HG03045 (cell line): ENCODE results near the gene HACD2.
"Not testable (repeated sequence)": the region's sequence is repeated elsewhere in the genome, so short reads cannot be mapped to it uniquely, and the experiment has no call there.

Experiments used
- ATAC-seq: cut with Tn5 transposase; IDR thresholded peaks from one replicate; pipeline ENCODE4 v1.9.1; 2021; ENCODE audit warnings: mild to moderate bottlenecking, moderate library complexity; ENCODE audit not compliant: unreplicated experiment

Gene HACD2

GRCh38 chr3:123487063-123487462 lies 97.8 kb downstream of the HACD2 start:
- not testable (repeated sequence) for ATAC-seq

GRCh38 chr3:123486460-123486859 lies 98.4 kb downstream of the HACD2 start:
- ATAC-seq = no peak

- ATAC-seq = no peak
Observed at GRCh38 chr3:123485551-123485950, 99.3 kb downstream of the HACD2 start.

GRCh38 chr3:123483146-123483545 lies 101.7 kb downstream of the HACD2 start:
- no peak for ATAC-seq

GRCh38 chr3:123481722-123482457 lies 103.0 kb downstream of the HACD2 start:
- ATAC-seq = no peak

- no peak for ATAC-seq
Observed at GRCh38 chr3:123481071-123481470, 103.8 kb downstream of the HACD2 start.

GRCh38 chr3:123480428-123480827 lies 104.4 kb downstream of the HACD2 start:
- ATAC-seq = no peak

GRCh38 chr3:123479891-123480290 lies 105.0 kb downstream of the HACD2 start:
- ATAC-seq = no peak

- no peak for ATAC-seq
Observed at GRCh38 chr3:123478314-123478713, 106.5 kb downstream of the HACD2 start.

- no peak for ATAC-seq
Observed at GRCh38 chr3:123476967-123477750, 107.7 kb downstream of the HACD2 start.

- ATAC-seq = no peak
Observed at GRCh38 chr3:123475786-123476185, 109.1 kb downstream of the HACD2 start.

GRCh38 chr3:123471106-123471505 lies 113.7 kb downstream of the HACD2 start:
- no peak for ATAC-seq

GRCh38 chr3:123469323-123469995 lies 115.4 kb downstream of the HACD2 start:
- ATAC-seq = no peak

- ATAC-seq = no peak
Observed at GRCh38 chr3:123467046-123467445, 117.8 kb downstream of the HACD2 start.

GRCh38 chr3:123464211-123464610 lies 120.6 kb downstream of the HACD2 start:
- ATAC-seq = no peak

- no peak for ATAC-seq
Observed at GRCh38 chr3:123459862-123460261, 125.0 kb downstream of the HACD2 start.

- no peak for ATAC-seq
Observed at GRCh38 chr3:123458255-123458654, 126.6 kb downstream of the HACD2 start.

- ATAC-seq = no peak
Observed at GRCh38 chr3:123457841-123458240, 127.0 kb downstream of the HACD2 start.

- ATAC-seq = no peak
Observed at GRCh38 chr3:123453675-123454074, 131.2 kb downstream of the HACD2 start.

GRCh38 chr3:123451186-123451585 lies 133.7 kb downstream of the HACD2 start:
- no peak for ATAC-seq

GRCh38 chr3:123449997-123450604 lies 134.8 kb downstream of the HACD2 start:
- ATAC-seq = no peak
